Thoracic aorta (tissue), 2 donors: ENCODE results near the gene YPEL4. TPM values are rescaled to one million over a fixed set of nuclear protein-coding genes. Genes with fewer than 3 reads are reported as not detected.

Source experiments
- ATAC-seq: fragments of 150-250 bp; one replicate; pipeline ENCODE4 v1.8.0; 2017; ENCODE audit warnings: low read depth; ENCODE audit not compliant: insufficient number of reproducible peaks, low FRiP score
- DNase-seq: peaks from one replicate; pipeline ENCODE4 v3.0.0-alpha.2; 2020; ENCODE audit warnings: low spot score
- H3K27ac ChIP-seq, 2 donors: fragments of 200-600 bp; sonication (generic); 1 replicate in 1 of 2; 2 replicates in 1 of 2; pipeline ENCODE4 v1.5.1; 2016; ENCODE audit warnings: mild to moderate bottlenecking in 2 of 2, moderate library complexity in 2 of 2
- H3K27me3 ChIP-seq: fragments of 200-600 bp; sonication (generic); replicated peaks from 2 replicates; pipeline ENCODE4 v1.6.0; 2016; ENCODE audit warnings: mild to moderate bottlenecking; ENCODE audit not compliant: insufficient read depth
- H3K36me3 ChIP-seq: fragments of 200-600 bp; sonication (generic); one replicate; pipeline ENCODE4 v1.5.1; 2016
- H3K4me1 ChIP-seq, 2 donors: fragments of 200-600 bp; sonication (generic); 1 replicate in 1 of 2; 2 replicates in 1 of 2; pipeline versions ENCODE4 v1.5.1 to v1.6.0; 2016; ENCODE audit warnings: low read depth in 2 of 2, mild to moderate bottlenecking in 1 of 2; ENCODE audit not compliant: control insufficient read depth in 1 of 2
- H3K4me3 ChIP-seq: fragments of 200-600 bp; sonication (generic); 2 replicates; pipeline ENCODE4 v1.5.1; 2016; ENCODE audit warnings: mild to moderate bottlenecking
- H3K9me3 ChIP-seq: fragments of 200-600 bp; sonication (generic); 2 replicates; pipeline ENCODE4 v1.5.1; 2016
- total RNA-seq, 2 donors: library from RNA; depleted of rRNA; stranded (reverse); fragments of >200 nt; gene quantifications; one replicate each; pipeline versions ENCODE4 v1.1.0 to v1.2.3, GENCODE V29; 2016
- TF ChIP-seq, protein P1 (sequence below): fragments of 200-600 bp; sonication (generic); IDR thresholded peaks from one replicate; pipeline ENCODE4 v1.5.1; 2019; ENCODE audit warnings: antibody characterized with exemption

YPEL4 gene
- total RNA-seq, 2 donors from 2014 or later = 1.1 to 1.2 TPM

DNA sequence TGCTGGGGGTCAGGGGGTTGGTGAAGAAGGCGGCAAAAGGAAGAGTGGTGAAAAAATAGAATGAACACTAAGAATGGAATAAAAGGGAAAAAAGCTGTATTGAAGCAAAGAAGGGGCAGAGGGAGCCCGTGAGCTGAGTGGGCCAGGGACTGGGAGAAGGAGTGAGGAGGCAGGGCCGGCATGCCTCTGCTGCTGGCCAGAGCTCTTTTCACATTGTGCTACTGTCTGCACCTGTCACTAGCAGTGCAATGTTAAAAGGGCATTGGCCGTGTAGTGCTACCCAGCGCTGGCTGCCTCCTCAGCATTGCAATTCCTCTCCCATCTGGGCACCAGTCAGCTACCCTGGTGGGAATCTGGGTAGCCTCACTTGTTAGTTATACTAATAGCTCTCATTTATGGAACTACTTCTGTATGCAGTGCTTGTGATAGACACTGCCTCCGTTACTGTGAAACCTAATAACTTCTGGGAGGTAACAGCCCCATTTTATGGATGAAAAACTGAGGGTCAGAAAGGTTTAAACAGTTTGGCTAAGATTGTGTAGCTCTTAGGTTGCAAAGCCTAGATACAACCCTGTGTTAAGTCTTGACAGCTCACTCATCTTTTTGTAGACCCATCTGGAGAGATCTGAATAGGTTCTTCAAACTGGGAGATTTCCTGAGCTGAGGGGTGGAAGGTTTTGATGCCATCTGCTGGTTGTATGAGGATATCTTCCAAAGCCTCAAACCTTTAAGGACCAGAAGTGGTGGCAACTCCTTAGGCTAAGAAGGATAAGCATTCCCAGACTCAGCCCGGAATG lies 8.5 kb downstream of the YPEL4 start:
- ATAC-seq (no peak), DNase-seq (no peak)
- H3K27me3 ChIP-seq = no peaks in the 10 kb centered on the region
- H3K4me1 ChIP-seq = peaks cover 20 to 49% of the 10 kb centered on the region in 2 donors
- H3K36me3 ChIP-seq = no peaks in the 10 kb centered on the region
- TF ChIP-seq, protein P1, sequence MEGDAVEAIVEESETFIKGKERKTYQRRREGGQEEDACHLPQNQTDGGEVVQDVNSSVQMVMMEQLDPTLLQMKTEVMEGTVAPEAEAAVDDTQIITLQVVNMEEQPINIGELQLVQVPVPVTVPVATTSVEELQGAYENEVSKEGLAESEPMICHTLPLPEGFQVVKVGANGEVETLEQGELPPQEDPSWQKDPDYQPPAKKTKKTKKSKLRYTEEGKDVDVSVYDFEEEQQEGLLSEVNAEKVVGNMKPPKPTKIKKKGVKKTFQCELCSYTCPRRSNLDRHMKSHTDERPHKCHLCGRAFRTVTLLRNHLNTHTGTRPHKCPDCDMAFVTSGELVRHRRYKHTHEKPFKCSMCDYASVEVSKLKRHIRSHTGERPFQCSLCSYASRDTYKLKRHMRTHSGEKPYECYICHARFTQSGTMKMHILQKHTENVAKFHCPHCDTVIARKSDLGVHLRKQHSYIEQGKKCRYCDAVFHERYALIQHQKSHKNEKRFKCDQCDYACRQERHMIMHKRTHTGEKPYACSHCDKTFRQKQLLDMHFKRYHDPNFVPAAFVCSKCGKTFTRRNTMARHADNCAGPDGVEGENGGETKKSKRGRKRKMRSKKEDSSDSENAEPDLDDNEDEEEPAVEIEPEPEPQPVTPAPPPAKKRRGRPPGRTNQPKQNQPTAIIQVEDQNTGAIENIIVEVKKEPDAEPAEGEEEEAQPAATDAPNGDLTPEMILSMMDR = peak; percentile 30
- H3K27ac ChIP-seq = no peak overlapping the region
- no peak overlapping the region for H3K4me3 ChIP-seq
- no peaks in the 10 kb centered on the region for H3K9me3 ChIP-seq

DNA sequence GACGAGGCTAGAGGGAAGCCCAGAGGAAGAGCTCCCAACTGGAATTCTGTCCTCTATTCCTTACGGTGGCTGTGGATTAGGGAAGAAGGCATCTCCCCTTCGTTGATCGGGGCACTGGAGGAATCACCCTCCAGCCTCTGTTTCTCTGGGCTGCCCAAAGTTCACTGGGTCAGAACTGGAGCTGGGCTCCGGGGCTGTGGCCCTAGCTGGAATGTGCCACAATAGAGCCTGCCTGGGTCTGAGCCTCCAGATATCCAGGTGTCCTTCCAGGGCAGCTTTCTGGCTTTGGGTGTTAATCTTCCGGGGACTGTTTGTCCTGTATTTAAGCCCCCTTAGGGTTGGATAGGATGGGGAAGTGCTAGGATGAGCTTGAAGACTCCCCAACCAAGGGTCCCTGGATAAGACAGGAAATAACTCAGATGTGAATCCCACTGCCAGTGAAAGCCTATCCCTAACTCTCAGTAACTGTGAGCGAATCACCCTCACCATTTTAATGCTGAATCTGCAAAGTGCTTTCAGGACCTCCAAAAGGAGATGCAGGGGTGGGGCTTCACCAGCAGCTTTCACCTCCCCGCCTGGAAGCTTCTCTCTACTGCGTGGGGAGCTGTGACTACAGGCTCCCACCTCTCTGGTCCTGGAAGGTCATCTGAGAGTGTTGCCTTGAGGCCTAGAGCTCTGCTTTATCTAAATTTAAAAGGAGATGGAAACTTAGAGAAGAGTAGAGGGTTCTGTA lies 9.5 kb downstream of the YPEL4 start:
- DNase-seq (no peak), ATAC-seq (no peak)
- Histone ChIP-seq H3K27me3 (no peaks in the 10 kb centered on the region), H3K27ac (no peak overlapping the region), H3K4me3 (peak overlapping the region; percentile 96), H3K36me3 (no peaks in the 10 kb centered on the region), H3K4me1 (peaks cover 20 to 43% of the 10 kb centered on the region in 2 donors), H3K9me3 (no peaks in the 10 kb centered on the region)
- TF ChIP-seq, protein P1 = no peak

DNA sequence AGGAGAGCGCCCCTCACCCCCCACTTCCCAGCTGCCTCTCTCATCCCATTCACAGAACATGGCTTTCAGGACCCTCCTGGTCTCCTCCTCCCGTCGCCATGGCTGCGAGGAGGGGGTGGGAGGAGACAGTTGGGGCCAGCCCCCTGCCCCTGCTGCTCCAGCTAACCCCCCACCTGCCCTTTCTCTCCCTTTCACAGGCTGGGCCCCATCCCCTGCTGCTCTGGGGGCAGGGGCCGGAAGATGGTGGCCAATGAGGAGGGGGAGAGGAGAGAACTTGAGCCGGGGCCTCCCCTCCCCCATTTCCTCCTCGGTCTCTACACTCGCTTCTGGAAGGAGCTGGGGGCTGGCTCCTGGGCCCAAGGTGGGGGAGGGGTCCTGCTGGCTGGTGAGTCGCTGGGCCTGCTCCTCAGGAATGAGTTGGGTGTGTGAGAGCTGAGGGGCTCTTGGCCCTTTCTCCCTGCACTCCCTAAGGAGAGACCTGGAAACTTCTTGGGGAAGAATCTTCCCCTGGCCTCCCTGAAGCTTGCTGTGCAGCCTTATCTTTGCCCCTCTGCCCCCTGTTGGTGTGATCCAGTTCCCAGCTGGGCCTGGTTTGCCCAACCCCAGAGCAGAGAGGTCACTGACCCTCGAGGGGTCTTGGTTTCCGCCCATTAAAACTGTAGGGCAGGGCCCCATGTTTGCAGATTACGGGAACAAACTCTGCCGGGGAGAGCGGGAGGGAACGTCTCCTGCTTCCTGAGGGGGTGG lies 10.2 kb downstream of the YPEL4 start:
- DNase-seq (no peak), ATAC-seq (no peak)
- H3K9me3 ChIP-seq = no peaks in the 10 kb centered on the region
- no peaks in the 10 kb centered on the region for H3K27me3 ChIP-seq
- TF ChIP-seq, protein P1 = no peak
- H3K36me3 ChIP-seq = no peaks in the 10 kb centered on the region
- peak overlapping the region; percentile 96 for H3K4me3 ChIP-seq
- peaks cover 17 to 36% of the 10 kb centered on the region in 2 donors for H3K4me1 ChIP-seq
- no peak overlapping the region for H3K27ac ChIP-seq

DNA sequence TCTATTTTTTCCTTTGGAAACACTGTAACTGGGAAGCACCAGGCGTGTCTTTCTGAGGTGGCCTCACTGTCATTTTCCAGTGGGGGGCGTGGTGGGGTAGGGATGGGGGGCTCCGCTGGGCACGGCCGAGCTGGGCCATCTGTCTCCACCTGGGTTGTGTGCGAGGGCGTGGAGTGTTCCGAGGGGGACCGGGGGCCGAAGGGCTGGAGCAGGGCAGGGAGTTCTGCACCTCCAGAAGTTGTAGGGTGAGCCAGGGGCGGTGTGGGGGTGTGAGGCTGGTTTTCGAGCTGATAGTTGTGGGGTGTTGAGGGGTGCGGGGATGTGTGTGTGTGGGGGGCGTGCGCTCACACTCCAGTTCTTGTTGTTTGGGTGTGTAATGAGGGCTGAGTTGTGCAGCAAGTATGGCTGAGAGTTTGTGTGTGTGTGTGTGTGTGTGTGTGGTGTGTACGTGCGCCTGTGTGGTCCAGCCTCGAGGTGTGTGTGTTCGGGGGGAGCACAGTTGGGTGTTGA lies 10.8 kb downstream of the YPEL4 start:
- H3K4me1 ChIP-seq = peaks cover 14 to 29% of the 10 kb centered on the region in 2 donors
- TF ChIP-seq, protein P1 = no peak
- H3K27ac ChIP-seq = peak overlapping the region; percentile 62 to 77
- DNase-seq (no peak), ATAC-seq (no peak)
- H3K36me3 ChIP-seq = no peaks in the 10 kb centered on the region
- no peaks in the 10 kb centered on the region for H3K9me3 ChIP-seq
- peak overlapping the region; percentile 96 for H3K4me3 ChIP-seq
- H3K27me3 ChIP-seq = no peaks in the 10 kb centered on the region
